Bone marrow (tissue), 2 donors: Measurements from ENCODE around the gene PLCG1.

Experiments used
- DNase-seq, 2 donors: peaks; one replicate each; lab custom pipeline; 2025; lab: John Stamatoyannopoulos, UW

The PLCG1 gene

GRCh38 chr20:41167118-41167470, 29.8 kb downstream of the PLCG1 start:
- DNase-seq: no peak

- no peak for DNase-seq
Measured at GRCh38 chr20:41167481-41168253, 30.3 kb downstream of the PLCG1 start.

- no peak for DNase-seq
Measured at GRCh38 chr20:41168281-41169161, 31.2 kb downstream of the PLCG1 start.

DNA sequence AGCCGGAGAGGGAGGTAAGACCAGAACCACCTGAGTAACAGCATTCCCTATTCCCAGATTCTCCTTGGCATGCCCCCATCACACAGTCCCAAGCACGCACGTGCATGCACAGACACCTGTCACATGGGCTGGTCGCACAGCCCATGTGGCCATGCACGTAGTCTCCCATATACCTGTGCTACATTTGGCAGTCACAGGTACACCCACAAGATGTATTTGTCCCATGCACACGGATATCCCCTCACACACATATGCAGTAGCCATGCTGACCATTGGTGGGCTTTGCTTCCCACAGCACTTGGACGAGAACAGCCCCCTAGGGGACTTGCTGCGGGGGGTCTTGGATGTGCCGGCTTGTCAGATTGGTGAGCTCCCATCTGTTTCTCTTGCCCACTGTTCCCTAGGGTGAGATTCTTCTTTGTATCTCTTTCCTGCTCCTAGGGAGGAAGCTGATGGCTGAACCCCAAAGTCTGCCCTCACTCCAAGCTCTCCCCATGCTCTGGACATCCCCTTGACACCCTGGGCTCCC, 31.9 kb downstream of the PLCG1 start:
- DNase-seq: no peak

DNA sequence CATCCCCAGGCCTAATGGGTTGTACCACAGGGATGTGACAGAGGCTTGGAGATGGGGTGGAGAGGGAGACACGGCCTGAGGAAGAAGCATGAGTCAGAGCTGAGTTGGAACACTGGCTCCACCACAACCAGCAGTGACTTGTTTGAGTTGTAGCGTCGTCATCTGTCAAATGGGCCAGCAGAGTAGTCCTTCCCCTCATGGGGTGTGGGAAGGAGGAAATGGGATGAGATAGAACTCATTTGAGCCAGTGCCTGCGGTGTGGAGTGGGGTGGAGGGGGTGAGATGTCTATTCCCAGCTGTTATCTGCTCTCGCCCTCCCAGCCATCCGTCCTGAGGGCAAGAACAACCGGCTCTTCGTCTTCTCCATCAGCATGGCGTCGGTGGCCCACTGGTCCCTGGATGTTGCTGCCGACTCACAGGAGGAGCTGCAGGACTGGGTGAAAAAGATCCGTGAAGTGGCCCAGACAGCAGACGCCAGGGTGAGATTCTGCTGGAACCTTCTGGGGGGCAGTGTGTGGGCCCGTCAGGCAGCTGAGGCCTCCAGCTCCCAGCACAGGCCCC, 32.5 kb downstream of the PLCG1 start:
- DNase-seq: no peak

DNA sequence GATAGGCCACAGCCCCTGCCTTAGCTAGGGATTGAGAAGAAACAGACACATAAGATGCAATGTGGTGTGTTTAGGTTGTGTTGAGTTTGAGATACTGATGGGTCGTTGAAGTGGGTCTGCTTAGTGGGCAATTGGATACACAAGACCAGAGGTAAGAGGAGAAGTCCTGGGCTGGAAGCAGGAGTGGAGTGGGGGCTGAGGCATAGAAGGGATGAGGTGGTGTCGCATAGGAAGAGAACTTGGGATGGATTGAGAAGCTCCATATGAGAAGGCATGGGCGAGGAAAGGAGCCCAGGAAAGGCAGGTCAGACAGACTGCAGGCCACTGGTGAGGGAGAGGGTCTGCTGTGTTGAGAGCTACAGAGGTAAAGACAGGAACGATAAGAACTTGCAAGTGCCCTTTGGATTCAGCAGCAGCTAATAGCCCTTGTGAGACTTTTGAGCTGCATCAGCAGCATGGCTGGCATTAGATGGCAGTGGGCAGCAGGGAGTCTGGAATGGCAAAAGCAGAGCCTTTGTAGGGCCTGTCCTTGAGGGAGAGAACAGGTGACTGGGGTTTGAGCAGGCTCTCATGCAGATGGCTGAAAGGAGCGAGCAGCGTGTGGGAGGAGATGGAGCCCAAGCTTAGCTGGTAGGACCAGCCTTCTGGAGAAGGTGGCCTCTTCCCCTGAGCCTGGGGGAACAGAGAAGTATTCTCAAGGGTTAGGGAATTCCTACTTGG, 33.2 kb downstream of the PLCG1 start:
- no peak for DNase-seq

DNA sequence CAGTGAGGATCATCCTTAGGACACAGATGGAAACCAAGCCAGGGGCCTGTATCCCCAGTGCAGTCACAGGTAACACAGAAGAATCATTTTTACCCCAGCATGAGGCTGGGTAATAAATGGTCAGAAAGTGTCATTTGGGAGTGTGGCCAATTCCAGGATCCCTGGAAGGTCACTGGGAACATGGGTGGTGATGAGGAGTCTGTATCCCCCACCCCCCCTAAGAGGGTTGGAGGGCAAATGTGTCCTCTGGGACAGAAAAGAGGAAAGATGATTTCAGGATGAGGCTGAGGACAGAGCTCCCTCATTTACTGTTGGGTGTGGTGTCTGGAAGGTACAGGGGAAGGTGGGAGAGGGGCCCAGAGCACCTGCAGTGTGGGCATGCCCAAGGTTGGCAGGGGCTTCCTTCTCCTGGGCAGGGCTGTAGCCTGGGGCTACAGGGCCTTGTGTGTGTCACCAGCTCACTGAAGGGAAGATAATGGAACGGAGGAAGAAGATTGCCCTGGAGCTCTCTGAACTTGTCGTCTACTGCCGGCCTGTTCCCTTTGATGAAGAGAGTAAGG, 34.5 kb downstream of the PLCG1 start:
- DNase-seq: no peak

- no peak for DNase-seq
Measured at GRCh38 chr20:41172296-41173140, 35.2 kb downstream of the PLCG1 start.

GRCh38 chr20:41173161-41173721, 35.9 kb downstream of the PLCG1 start:
- peak; percentile 49 to 67 for DNase-seq

DNA sequence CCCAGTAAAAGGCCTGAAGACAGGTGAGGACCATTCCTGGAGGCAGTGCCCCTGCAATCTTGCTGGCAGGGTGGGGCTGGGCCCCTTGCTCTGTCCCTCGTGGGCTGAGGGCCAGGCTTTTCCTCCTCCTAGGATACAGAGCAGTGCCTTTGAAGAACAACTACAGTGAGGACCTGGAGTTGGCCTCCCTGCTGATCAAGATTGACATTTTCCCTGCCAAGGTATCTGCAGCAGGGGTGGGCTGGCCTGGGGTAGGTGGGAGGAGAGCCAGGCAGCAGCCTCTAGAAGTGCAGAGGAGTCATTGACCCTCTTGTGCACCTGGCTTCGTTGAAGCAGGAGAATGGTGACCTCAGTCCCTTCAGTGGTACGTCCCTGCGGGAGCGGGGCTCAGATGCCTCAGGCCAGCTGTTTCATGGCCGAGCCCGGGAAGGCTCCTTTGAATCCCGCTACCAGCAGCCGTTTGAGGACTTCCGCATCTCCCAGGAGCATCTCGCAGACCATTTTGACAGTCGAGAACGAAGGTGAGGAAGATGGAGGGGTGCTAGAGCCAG, 36.5 kb downstream of the PLCG1 start:
- no peak for DNase-seq

GRCh38 chr20:41174373-41174772, 37.0 kb downstream of the PLCG1 start:
- no peak for DNase-seq

DNA sequence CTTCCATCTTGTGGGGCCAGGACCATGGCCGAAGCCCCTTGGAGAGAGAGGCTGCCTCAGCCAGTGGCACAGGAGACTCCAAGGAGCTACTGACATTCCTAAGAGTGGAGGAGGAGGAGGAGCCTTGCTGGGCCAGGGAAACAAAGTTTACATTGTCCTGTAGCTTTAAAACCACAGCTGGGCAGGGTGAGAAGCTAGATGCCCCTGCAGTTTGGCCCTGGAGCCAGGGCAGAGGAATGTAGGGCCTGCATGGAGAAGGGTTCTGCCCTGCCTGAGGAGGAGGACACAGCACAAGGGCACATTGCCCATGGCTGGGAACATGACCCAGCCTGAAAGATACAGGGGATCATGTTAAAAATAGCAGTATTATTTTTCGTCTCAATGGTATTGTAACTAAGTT, 37.4 kb downstream of the PLCG1 start:
- no peak for DNase-seq

- DNase-seq: no peak
Measured at GRCh38 chr20:41175201-41175651, 37.9 kb downstream of the PLCG1 start.

- DNase-seq: no peak
Measured at GRCh38 chr20:41175727-41176330, 38.5 kb downstream of the PLCG1 start.

DNA sequence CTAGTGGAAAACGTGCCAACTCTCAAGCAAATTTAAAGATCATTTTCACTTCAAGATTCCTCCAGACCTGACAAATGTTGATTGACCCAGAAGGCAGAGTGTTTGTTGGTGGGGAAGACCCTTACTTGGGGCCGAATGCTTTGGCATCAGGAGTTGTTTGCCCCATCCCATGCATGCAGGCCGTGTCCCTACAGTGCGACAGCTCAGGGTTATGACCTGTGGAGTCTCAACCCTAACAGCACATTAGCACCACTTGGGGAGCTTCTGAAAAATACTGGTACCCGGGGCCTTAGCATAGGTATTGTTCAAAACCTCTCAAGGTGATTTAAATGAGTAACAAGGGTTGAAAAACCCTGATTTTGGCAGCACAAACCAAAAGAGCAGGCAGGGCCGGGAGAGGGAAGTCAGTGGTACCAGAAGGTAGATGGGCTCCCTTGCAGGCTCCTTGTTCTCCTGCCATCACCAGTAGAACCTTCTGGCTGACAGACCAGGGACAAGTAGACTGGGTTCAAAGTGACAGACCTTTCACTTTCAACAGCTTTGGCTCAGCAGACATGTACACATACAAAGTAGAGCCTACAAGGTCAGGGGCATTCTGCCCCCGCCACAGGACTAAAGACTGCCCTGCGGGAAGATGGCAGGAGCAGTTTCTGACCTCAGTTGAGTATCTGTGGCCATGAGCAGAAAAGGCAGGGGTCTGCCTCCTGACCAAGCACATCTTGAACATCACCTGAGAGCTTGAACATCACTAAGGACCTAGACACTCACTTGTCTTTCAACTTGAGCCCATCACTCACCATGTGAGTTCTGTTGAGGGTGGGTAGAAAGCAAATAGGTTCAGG, 39.6 kb downstream of the PLCG1 start:
- no peak for DNase-seq

GRCh38 chr20:41177636-41178035, 40.3 kb downstream of the PLCG1 start:
- no peak for DNase-seq

DNA sequence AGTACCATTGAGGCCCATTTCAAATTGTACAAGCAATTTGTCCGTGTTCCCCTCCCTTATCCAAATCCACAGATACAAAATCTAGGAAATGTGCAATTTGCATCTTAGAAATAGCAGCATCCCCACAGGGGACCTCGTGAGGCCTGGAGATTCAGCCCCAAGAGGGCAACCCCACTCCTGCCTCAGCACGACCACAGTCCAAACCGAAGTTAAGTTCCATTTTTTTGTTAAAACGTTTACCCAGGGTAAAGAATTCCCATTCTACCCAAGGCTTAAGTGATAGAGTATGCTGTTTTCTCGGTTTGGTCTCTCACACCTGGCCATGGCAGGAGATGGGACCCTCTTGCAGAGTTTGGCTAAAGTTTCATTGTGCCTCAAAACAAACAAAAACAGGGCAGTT, 41.2 kb downstream of the PLCG1 start:
- DNase-seq: no peak

- DNase-seq: no peak
Measured at GRCh38 chr20:41178904-41179432, 41.6 kb downstream of the PLCG1 start.
